Coronary artery (tissue), 2 donors: Measurements from ENCODE around the gene PACC1.

Experiments used
- DNase-seq: peaks from one replicate; pipeline ENCODE4 v3.0.0-alpha.2; 2017; ENCODE audit warnings: low spot score
- H3K27ac ChIP-seq, 2 donors: fragments of 200-600 bp; sonication (generic); one replicate each; pipeline ENCODE4 v1.5.1; 2016 to 2019
- H3K4me3 ChIP-seq: fragments of 200-600 bp; sonication (generic); 2 replicates; pipeline ENCODE4 v1.5.1; 2016; ENCODE audit warnings: mild to moderate bottlenecking, moderate library complexity
- TF ChIP-seq, protein P1 (sequence below): fragments of 200-600 bp; sonication (generic); IDR thresholded peaks from one replicate; pipeline ENCODE4 v1.5.1; 2019; ENCODE audit warnings: antibody characterized with exemption

PACC1 gene

DNA sequence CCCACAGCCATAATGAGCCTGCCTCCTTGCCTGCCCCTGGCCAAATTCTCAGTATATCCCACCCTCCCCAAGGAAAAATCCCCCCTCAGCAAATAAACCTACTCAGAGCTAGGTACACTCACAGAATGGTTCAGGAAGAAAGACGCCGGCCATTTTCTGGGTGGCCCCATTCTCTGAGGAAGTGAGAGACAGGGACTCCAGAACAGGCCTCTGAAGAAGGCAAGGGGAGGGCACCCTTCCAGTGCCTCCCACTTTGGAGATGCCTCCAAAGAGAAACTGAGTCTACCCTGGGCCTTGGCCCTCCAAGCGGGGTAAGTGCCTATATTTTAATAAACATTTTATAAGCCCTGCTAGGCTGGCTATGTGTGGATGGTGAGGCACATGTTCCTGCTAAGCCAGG is 2.3 kb downstream of the PACC1 start:
- Histone ChIP-seq H3K4me3 (no peak overlapping the region), H3K27ac (no peak overlapping the region)
- TF ChIP-seq, protein P1, sequence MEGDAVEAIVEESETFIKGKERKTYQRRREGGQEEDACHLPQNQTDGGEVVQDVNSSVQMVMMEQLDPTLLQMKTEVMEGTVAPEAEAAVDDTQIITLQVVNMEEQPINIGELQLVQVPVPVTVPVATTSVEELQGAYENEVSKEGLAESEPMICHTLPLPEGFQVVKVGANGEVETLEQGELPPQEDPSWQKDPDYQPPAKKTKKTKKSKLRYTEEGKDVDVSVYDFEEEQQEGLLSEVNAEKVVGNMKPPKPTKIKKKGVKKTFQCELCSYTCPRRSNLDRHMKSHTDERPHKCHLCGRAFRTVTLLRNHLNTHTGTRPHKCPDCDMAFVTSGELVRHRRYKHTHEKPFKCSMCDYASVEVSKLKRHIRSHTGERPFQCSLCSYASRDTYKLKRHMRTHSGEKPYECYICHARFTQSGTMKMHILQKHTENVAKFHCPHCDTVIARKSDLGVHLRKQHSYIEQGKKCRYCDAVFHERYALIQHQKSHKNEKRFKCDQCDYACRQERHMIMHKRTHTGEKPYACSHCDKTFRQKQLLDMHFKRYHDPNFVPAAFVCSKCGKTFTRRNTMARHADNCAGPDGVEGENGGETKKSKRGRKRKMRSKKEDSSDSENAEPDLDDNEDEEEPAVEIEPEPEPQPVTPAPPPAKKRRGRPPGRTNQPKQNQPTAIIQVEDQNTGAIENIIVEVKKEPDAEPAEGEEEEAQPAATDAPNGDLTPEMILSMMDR = no peak
- DNase-seq = no peak

DNA sequence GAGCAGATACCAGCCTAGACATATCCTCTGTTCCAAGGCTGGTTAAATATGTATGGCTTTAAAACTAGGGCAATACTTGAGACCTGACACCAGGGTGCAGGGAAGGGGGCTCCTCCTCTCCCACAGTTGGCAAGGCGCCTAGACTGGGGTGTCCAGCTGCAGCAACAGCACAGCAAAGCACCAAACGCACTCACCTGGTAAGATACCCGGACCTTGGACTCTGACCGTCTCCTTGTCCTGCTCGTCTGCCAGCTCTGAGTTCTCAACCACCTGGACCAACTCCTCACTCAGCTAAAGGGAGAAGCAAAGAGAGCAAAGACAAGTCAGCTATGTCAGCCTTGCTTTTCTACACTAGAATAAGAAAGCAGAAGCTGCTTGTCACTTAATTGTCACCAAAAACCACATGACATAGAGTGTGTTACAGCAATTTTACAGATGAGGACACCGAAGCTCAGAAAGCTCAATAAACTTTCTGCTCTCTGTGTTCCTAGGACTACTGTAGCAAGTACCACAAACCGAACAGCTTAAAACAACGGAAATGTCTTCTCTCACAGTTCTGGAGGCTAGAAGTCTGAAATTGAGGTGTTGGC is 4.4 kb downstream of the PACC1 start:
- TF ChIP-seq, protein P1 = no peak
- DNase-seq = no peak
- no peak overlapping the region for H3K4me3 ChIP-seq
- no peak overlapping the region for H3K27ac ChIP-seq

DNA sequence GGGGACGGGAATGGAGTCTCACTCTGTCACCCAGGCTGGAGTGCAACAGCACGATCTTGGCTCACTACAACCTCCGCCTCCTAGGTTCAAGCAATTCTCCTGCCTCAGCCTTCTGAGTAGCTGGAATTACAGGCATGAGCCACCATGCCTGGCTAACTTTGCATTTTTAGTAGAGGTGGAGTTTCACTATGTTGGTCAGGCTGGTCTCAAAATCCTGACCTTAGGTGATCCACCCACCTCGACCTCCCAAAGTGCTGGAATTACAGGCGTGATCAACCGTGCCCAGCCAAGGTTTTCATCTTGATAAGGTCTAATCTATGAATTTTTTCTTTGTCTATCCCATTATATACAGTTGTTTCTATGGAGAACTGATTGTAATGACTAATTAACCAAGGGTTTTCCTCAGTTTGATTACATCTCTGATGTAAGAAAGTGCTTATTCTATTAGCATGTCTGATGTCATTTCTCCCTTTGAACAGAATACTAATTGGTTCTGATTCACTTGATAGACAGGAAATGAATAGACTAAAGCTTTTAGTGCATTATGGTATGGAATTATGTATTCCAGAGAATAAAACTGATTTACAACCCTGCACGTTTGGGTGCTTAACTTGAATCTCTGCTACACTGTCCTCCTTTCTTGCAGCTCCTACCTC is 11.9 kb downstream of the PACC1 start:
- TF ChIP-seq, protein P1 = no peak
- H3K4me3 ChIP-seq = no peak overlapping the region
- no peak overlapping the region for H3K27ac ChIP-seq
- DNase-seq = no peak

DNA sequence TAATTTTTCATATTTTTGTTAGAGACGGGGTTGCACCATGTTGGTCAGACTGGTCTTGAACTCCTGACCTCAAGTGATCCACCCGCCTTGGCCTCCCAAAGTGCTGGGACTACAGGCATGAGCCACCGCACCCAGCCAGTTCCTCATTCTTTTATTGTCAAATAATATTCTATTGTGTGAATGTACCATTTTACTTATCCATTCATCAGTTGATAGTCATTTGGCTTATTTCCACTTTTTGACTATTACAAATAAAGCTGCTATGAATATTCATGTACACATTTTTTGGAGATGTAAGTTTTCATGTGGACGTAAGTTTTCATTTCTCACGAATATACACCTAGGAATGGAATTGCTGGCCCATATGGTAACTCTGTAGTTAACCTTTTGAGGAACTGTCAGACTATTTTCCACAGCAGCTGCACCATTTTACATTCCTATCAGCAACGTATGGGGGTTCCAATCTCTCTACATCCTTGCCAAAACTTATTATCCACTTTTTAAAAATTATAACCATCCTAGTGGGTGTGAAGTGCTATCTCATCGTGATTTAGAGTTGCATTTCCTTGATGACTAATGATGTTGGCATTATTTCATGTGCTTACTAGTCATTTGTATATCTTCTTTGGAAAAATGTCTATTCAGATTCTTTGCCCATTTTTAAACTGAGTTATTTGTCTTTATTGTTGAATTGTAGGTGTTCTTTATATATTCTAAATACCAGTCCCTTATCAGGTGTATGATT is 12.7 kb downstream of the PACC1 start:
- Histone ChIP-seq H3K4me3 (no peak overlapping the region), H3K27ac (no peak overlapping the region)
- TF ChIP-seq, protein P1 = no peak
- DNase-seq = no peak

DNA sequence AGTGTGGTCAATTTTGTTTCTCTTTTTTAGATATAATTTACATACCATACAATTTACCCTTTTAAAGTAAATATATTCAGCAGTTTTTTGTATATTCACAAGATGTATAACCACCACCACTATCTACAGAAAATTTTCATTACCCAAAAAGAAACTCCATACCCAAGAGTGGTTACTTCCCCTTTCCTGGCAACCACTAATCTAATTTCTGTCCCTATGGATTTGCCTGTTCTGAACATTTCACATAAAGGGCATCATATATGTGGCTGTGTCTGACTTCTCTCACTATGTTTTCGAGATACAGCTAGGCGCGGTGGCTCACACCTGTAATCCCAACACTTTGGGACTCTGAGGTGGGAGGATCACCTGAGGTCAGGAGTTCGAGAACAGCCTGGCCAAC is 13.6 kb downstream of the PACC1 start:
- DNase-seq = no peak
- TF ChIP-seq, protein P1 = no peak

DNA sequence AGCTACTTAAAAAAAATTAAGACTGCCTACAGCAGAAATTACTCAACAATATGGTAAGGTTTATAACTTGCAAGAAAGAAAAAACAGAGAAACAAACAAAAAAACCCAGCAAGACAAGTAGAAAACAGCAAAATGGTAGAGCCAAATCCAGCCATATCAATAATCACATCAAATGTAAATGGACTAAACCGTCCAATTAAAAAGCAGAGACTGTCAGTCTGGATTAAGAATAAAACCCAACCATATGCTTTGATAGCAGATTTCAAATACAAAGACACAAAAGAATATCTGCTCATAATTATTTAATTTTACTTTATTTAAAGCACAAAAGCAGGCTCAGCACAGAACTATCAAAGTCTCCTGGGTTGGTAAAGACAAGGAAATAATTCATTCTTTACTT is 17.5 kb downstream of the PACC1 start:
- TF ChIP-seq, protein P1 = no peak
- DNase-seq = no peak
- no peak overlapping the region for H3K27ac ChIP-seq

More for the DNA sequence above, 13.6 kb downstream of the PACC1 start:
- Histone ChIP-seq H3K4me3 (no peak overlapping the region), H3K27ac (no peak overlapping the region)

More for the DNA sequence above, 17.5 kb downstream of the PACC1 start:
- no peak overlapping the region for H3K4me3 ChIP-seq
